NCI-H2196 (cell line): ENCODE data around the gene SNAI1.
"Not testable (repeated sequence)": the region's sequence is repeated elsewhere in the genome, so short reads cannot be mapped to it uniquely, and the experiment has no call there.

Source experiments
- DNase-seq: peaks from one replicate; lab custom pipeline; 2025; ENCODE audit not compliant: unreplicated experiment; lab: John Stamatoyannopoulos, UW

The SNAI1 gene

GRCh38 chr20:49982346-49983122, at the start of gene SNAI1:
TSS of gene SNAI1 (plus strand) at chr20:49982980. CDS start at chr20:49983060, 80 bp downstream.
- peak; percentile 92 for DNase-seq

- no peak for DNase-seq
Measured at GRCh38 chr20:49935746-49936152, 47.0 kb upstream of the SNAI1 start.

GRCh38 chr20:49936153-49937026, 46.4 kb upstream of the SNAI1 start, which contains the start of gene RNF114:
TSS of gene RNF114 (plus strand) at chr20:49936397. CDS start at chr20:49936413, 16 bp downstream.
- DNase-seq, result peak; percentile 94

- no peak for DNase-seq
Measured at GRCh38 chr20:49937027-49937929, 45.5 kb upstream of the SNAI1 start.

- no peak for DNase-seq
Measured at GRCh38 chr20:49938173-49939163, 44.3 kb upstream of the SNAI1 start.

- DNase-seq, result no peak
Measured at GRCh38 chr20:49941456-49941855, 41.3 kb upstream of the SNAI1 start.

- DNase-seq, result no peak
Measured at GRCh38 chr20:49942303-49942702, 40.5 kb upstream of the SNAI1 start.

GRCh38 chr20:49942942-49943341, 39.8 kb upstream of the SNAI1 start:
- no peak for DNase-seq

GRCh38 chr20:49945306-49945700, 37.5 kb upstream of the SNAI1 start:
- no peak for DNase-seq

GRCh38 chr20:49945701-49946477, 36.9 kb upstream of the SNAI1 start:
- no peak for DNase-seq

- DNase-seq, result no peak
Measured at GRCh38 chr20:49948178-49948577, 34.6 kb upstream of the SNAI1 start.

GRCh38 chr20:49948809-49949507, 33.8 kb upstream of the SNAI1 start:
- DNase-seq, result no peak

- no peak for DNase-seq
Measured at GRCh38 chr20:49951151-49951550, 31.6 kb upstream of the SNAI1 start.

- DNase-seq, result no peak
Measured at GRCh38 chr20:49955167-49955566, 27.6 kb upstream of the SNAI1 start.

GRCh38 chr20:49955830-49956396, 26.9 kb upstream of the SNAI1 start:
- not testable (repeated sequence) for DNase-seq

- DNase-seq, result no peak
Measured at GRCh38 chr20:49956689-49957088, 26.1 kb upstream of the SNAI1 start.

- DNase-seq, result peak; percentile 30
Measured at GRCh38 chr20:49957089-49957938, 25.5 kb upstream of the SNAI1 start.
